ENCODE data around the gene GMPR2.

- no peak for TF ChIP-seq TCF12 (IDR thresholded peaks at IDR 0.05; ENCODE audit: low read depth)
- TF ChIP-seq TAF1 (IDR thresholded peaks at IDR 0.05; ENCODE audit: low read depth) = no peak
- TF ChIP-seq EP300 (IDR thresholded peaks at IDR 0.05; ENCODE audit: borderline replicate concordance) = no peak
- TF ChIP-seq CREB1 (IDR thresholded peaks at IDR 0.05; ENCODE audit: low read depth) = no peak
- TF ChIP-seq FOXM1 (IDR thresholded peaks at IDR 0.05; ENCODE audit: borderline replicate concordance, low read depth) = no peak
- TF ChIP-seq MAX (IDR thresholded peaks at IDR 0.05) = no peak
- TF ChIP-seq TEAD4 (IDR thresholded peaks at IDR 0.05) = no peak
- no peak for TF ChIP-seq RAD21 (IDR thresholded peaks at IDR 0.05; ENCODE audit: low read depth)
- no peak for TF ChIP-seq NFIC (IDR thresholded peaks at IDR 0.05)
- TF ChIP-seq CEBPB (IDR thresholded peaks at IDR 0.05) = no peak
Measured at GRCh38 chr14:24186831-24187538, 45.7 kb upstream of the GMPR2 start.
